Keratinocyte (primary cell): Measurements from ENCODE around the gene PRAMEF33. TPM values are rescaled to one million over a fixed set of nuclear protein-coding genes. Genes with fewer than 3 reads are reported as not detected.
A peak's percentile ranks its signal among the peaks of the same experiment; 100 is the strongest.
"Not testable (repeated sequence)": the region's sequence is repeated elsewhere in the genome, so short reads cannot be mapped to it uniquely, and the experiment has no call there.

ENCODE experiments used
- DNase-seq: peaks from one replicate; pipeline ENCODE4 v3.0.0-alpha.2; 2011; ENCODE audit warnings: low read depth, missing footprints, low spot score
- FAIRE-seq: peaks from 2 replicates; lab custom pipeline; 2011; peaks lifted over from hg19 to GRCh38; lab: Jason Lieb, UNC
- H2AFZ ChIP-seq: 2 replicates; pipeline ENCODE4 v1.6.0; 2012; ENCODE audit warnings: low read length, control low read depth, inconsistent platforms; ENCODE audit not compliant: control insufficient read depth
- H3K27ac ChIP-seq: 2 replicates; pipeline ENCODE4 v1.5.1; 2011; ENCODE audit warnings: low read length; ENCODE audit not compliant: control insufficient read depth, insufficient read depth
- H3K27me3 ChIP-seq: 3 replicates; pipeline ENCODE4 v1.6.0; 2011; ENCODE audit warnings: low read length; ENCODE audit not compliant: control insufficient read depth, insufficient read depth; ENCODE audit errors: extremely low read depth
- H3K36me3 ChIP-seq, 2 experiments: 2 replicates in 1 of 2; 3 replicates in 1 of 2; pipeline ENCODE4 v1.5.1; 2011; ENCODE audit warnings: low read length in 2 of 2, mild to moderate bottlenecking in 1 of 2; ENCODE audit not compliant: control insufficient read depth in 2 of 2, insufficient read depth in 2 of 2; ENCODE audit errors: extremely low read depth in 1 of 2
- H3K4me1 ChIP-seq: 3 replicates; pipeline ENCODE4 v1.5.1; 2011; ENCODE audit warnings: low read length; ENCODE audit not compliant: control insufficient read depth, insufficient read depth; ENCODE audit errors: extremely low read depth
- H3K4me2 ChIP-seq: 3 replicates; pipeline ENCODE4 v1.6.0; 2011; ENCODE audit warnings: low read depth, low read length; ENCODE audit not compliant: control insufficient read depth, insufficient read depth; ENCODE audit errors: extremely low read depth
- H3K4me3 ChIP-seq, 3 experiments: fragments of 200-600 bp in 1 of 3; sonication (generic) in 1 of 3; 2 replicates in 2 of 3; 3 replicates in 1 of 3; pipeline ENCODE4 v1.5.1; 2011 to 2016; ENCODE audit warnings: low read length in 3 of 3, mild to moderate bottlenecking in 3 of 3, control low read depth in 2 of 3, inconsistent platforms in 1 of 3, low read depth in 1 of 3, mixed read lengths in 1 of 3, mixed run types in 1 of 3, moderate library complexity in 1 of 3; ENCODE audit not compliant: control insufficient read depth in 2 of 3, insufficient read depth in 2 of 3; ENCODE audit errors: extremely low read depth in 1 of 3
- H3K79me2 ChIP-seq: 2 replicates; pipeline ENCODE4 v1.6.0; 2012; ENCODE audit warnings: low read length; ENCODE audit not compliant: control insufficient read depth, insufficient read depth
- H3K9ac ChIP-seq: 3 replicates; pipeline ENCODE4 v1.6.0; 2011; ENCODE audit warnings: low read length; ENCODE audit not compliant: control insufficient read depth, insufficient read depth; ENCODE audit errors: extremely low read depth
- H3K9me1 ChIP-seq: 3 replicates; pipeline ENCODE4 v1.6.0; 2011; ENCODE audit warnings: low read length; ENCODE audit not compliant: control insufficient read depth, insufficient read depth; ENCODE audit errors: extremely low read depth
- H3K9me3 ChIP-seq: 2 replicates; pipeline ENCODE4 v1.5.1; 2012; ENCODE audit warnings: low read depth, low read length; ENCODE audit not compliant: control insufficient read depth
- H4K20me1 ChIP-seq: 3 replicates; pipeline ENCODE4 v1.6.0; 2011; ENCODE audit warnings: low read length; ENCODE audit not compliant: control insufficient read depth, insufficient read depth; ENCODE audit errors: extremely low read depth
- dilution Hi-C: fragments of 300-500 bp; cut with MboI; formaldehyde crosslinking; loops from one replicate; pipeline ENCODE4 v1.7.0; 2020; ENCODE audit warnings: low sequenced_read_pairs; ENCODE audit not compliant: extremely low pct_ligation_motif_present
- polyA plus RNA-seq, 5 experiments: library from polyadenylated mRNA; depleted of rRNA in 3 of 5; stranded (reverse) in 3 of 5; stranded (forward) in 1 of 5; unstranded in 1 of 5; fragments of >200 nt; gene quantifications; 1 replicate in 1 of 5; 2 replicates in 3 of 5; 3 replicates in 1 of 5; pipeline versions ENCODE4 v1.2.1 to v1.2.3, GENCODE V29; 2011 to 2012; ENCODE audit warnings: missing spikeins in 2 of 5, low read depth in 1 of 5, low replicate concordance in 1 of 5
- small RNA-seq, 3 experiments: library from RNA; depleted of rRNA; stranded (forward); fragments of <200 nt; gene quantifications; one replicate each; pipeline ENCODE3, GENCODE V24; 2012; ENCODE audit warnings: low read depth in 3 of 3, low replicate concordance in 1 of 3; ENCODE audit not compliant: insufficient read length in 3 of 3
- TF ChIP-seq, protein P1 (sequence below), 3 experiments: IDR thresholded peaks in 1 of 3; conservative IDR thresholded peaks in 1 of 3; optimal IDR thresholded peaks in 1 of 3; 2 replicates in 2 of 3; 3 replicates in 1 of 3; pipeline versions ENCODE3 to v1.5.1; 2011; ENCODE audit warnings: low read length in 3 of 3, mild to moderate bottlenecking in 3 of 3, moderate library complexity in 2 of 3, control low read depth in 1 of 3, inconsistent platforms in 1 of 3; ENCODE audit not compliant: insufficient read depth in 2 of 3; ENCODE audit errors: extremely low read depth in 1 of 3

Gene PRAMEF33
- polyA plus RNA-seq, 1 donor (not counting 4 experiments of a cell fraction or from before 2014, with no cell fraction given): not detected

DNA sequence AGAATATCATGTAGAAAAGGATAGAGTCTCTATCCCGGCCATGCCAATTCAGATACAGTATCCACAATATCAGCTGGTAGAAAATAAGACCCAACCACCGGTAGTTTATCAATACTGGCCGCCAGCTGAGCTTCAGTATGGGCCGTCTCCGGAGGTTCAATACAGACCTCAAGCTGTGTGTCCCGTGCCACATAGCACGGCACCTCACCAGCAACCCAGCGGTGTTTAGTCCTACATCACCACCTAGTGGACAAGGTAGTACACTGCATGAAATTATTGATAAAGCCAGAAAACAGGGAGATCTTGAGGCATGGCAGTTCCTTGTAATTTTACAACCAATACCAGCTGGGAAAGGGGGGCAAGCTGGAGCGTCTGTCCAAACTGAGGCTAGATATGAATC is 51.1 kb downstream of the PRAMEF33 start:
- H3K4me1 ChIP-seq, FAIRE-seq, H3K9me3 ChIP-seq, H3K4me2 ChIP-seq, dilution Hi-C loops, H2AFZ ChIP-seq, H3K27me3 ChIP-seq, H3K9me1 ChIP-seq, H3K79me2 ChIP-seq, H3K27ac ChIP-seq, H3K4me3 ChIP-seq, H4K20me1 ChIP-seq, H3K36me3 ChIP-seq, H3K9ac ChIP-seq, DNase-seq: not testable (repeated sequence)

DNA sequence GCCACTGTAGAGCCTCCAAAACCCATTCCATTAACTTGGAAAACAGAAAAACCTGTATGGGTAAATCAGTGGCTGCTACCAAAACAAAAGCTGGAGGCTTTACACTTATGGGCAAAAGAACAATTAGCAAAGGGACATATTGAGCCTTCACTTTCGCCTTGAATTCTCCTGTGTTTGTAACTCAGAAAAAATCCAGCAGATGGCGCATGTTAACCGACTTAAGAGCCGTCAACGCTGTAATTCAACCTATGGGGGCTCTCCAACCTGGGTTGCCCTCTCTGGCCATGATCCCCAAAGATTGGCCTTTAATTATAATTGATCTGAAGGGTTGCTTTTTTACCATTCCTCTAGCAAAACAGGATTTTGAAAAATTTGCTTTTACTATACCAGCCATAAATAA is 53.4 kb downstream of the PRAMEF33 start:
- H3K27ac ChIP-seq, H3K9ac ChIP-seq, H2AFZ ChIP-seq, H3K4me1 ChIP-seq, H3K4me3 ChIP-seq, H4K20me1 ChIP-seq, H3K79me2 ChIP-seq, dilution Hi-C loops, H3K27me3 ChIP-seq, H3K9me1 ChIP-seq, H3K9me3 ChIP-seq, H3K36me3 ChIP-seq, H3K4me2 ChIP-seq, FAIRE-seq: not testable (repeated sequence)
- TF ChIP-seq, protein P1, sequence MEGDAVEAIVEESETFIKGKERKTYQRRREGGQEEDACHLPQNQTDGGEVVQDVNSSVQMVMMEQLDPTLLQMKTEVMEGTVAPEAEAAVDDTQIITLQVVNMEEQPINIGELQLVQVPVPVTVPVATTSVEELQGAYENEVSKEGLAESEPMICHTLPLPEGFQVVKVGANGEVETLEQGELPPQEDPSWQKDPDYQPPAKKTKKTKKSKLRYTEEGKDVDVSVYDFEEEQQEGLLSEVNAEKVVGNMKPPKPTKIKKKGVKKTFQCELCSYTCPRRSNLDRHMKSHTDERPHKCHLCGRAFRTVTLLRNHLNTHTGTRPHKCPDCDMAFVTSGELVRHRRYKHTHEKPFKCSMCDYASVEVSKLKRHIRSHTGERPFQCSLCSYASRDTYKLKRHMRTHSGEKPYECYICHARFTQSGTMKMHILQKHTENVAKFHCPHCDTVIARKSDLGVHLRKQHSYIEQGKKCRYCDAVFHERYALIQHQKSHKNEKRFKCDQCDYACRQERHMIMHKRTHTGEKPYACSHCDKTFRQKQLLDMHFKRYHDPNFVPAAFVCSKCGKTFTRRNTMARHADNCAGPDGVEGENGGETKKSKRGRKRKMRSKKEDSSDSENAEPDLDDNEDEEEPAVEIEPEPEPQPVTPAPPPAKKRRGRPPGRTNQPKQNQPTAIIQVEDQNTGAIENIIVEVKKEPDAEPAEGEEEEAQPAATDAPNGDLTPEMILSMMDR (optimal IDR thresholded peaks at IDR 0.05 in 1 of 3, IDR thresholded peaks at IDR 0.05 in 1 of 3, conservative IDR thresholded peaks at IDR 0.05 in 1 of 3; ENCODE audit: extremely low read depth in 1 of 3, insufficient read depth in 2 of 3, low read length in 3 of 3): peak in 2 of 3 experiments; percentile 27 to 29
- DNase-seq: peak; percentile 4

Small RNA genes lying within 50 kb of the gene (small RNA-seq; reads per million reads assigned to genes)
- 0 reads per million in 3 experiments for gene RNU6-771P

Other genes with a start within 250 kb of the PRAMEF33 start
- not detected in 3 replicates for gene PRAMEF27, start 247.0 kb upstream of the PRAMEF33 start, polyA plus RNA-seq
- not detected in 3 replicates for gene HNRNPCL3, start 242.8 kb upstream of the PRAMEF33 start, polyA plus RNA-seq
- gene PRAMEF25, start 232.8 kb upstream of the PRAMEF33 start, polyA plus RNA-seq: not detected in 3 replicates
- not detected in 3 replicates for gene HNRNPCL2, start 186.7 kb upstream of the PRAMEF33 start, polyA plus RNA-seq
- gene PRAMEF26, start 147.5 kb upstream of the PRAMEF33 start, polyA plus RNA-seq: not detected in 3 replicates
- gene HNRNPCL4, start 137.9 kb upstream of the PRAMEF33 start, polyA plus RNA-seq: not detected in 3 replicates
- not detected in 3 replicates for gene PRAMEF9, start 131.7 kb upstream of the PRAMEF33 start, polyA plus RNA-seq
- not detected in 3 replicates for gene PRAMEF13, start 102.1 kb upstream of the PRAMEF33 start, polyA plus RNA-seq
- not detected in 3 replicates for gene PRAMEF18, start 77.4 kb upstream of the PRAMEF33 start, polyA plus RNA-seq
- gene PRAMEF5, start 49.3 kb upstream of the PRAMEF33 start, polyA plus RNA-seq: not detected in 3 replicates
- not detected in 3 replicates for gene PRAMEF8, start 18.4 kb upstream of the PRAMEF33 start, polyA plus RNA-seq
- not detected in 3 replicates for gene PRAMEF15, start 12.0 kb downstream of the PRAMEF33 start, polyA plus RNA-seq
- gene PRAMEF14, start 43.6 kb downstream of the PRAMEF33 start, polyA plus RNA-seq: not detected in 3 replicates
- gene PRAMEF19, start 68.4 kb downstream of the PRAMEF33 start, polyA plus RNA-seq: not detected in 3 replicates
- not detected in 3 replicates for gene PRAMEF17, start 86.1 kb downstream of the PRAMEF33 start, polyA plus RNA-seq
- gene PRAMEF20, start 106.9 kb downstream of the PRAMEF33 start, polyA plus RNA-seq: not detected in 3 replicates
- 0.03 TPM in 1 of 3 replicates, not detected in the others for gene LRRC38, start 210.5 kb downstream of the PRAMEF33 start, polyA plus RNA-seq